SU-DHL-6 (cell line): ENCODE measurements around the gene UBR7.
"Not testable (repeated sequence)": the region's sequence is repeated elsewhere in the genome, so short reads cannot be mapped to it uniquely, and the experiment has no call there.

Source experiments
- H2AFZ ChIP-seq: fragments of 200-600 bp; sonication (generic); 2 replicates; pipeline ENCODE4 v1.6.1; 2014; ENCODE audit warnings: low read depth, mild to moderate bottlenecking, moderate library complexity, mixed read lengths, antibody characterized with exemption, low read length; ENCODE audit not compliant: severe bottlenecking
- H3F3A ChIP-seq: fragments of 200-600 bp; shearing (Covaris generic); 2 replicates; pipeline ENCODE4 v1.6.0; 2016; ENCODE audit warnings: antibody characterized with exemption, mild to moderate bottlenecking; ENCODE audit not compliant: insufficient read depth
- H3K27ac ChIP-seq: fragments of 200-600 bp; sonication (generic); 2 replicates; pipeline ENCODE4 v1.5.1; 2016; ENCODE audit warnings: low read depth, mild to moderate bottlenecking, low read length, moderate library complexity, mixed read lengths
- H3K27me3 ChIP-seq: fragments of 200-600 bp; sonication (generic), shearing (Covaris generic); 2 replicates; pipeline ENCODE4 v1.6.0; 2014; ENCODE audit warnings: mild to moderate bottlenecking, low read length
- H3K36me3 ChIP-seq: fragments of 200-600 bp; sonication (generic); 2 replicates; pipeline ENCODE4 v1.6.1; 2014; ENCODE audit warnings: mild to moderate bottlenecking, low read length, mixed read lengths
- H3K4me2 ChIP-seq: fragments of 300-600, 200-600 bp; shearing (Covaris generic), sonication (generic); 2 replicates; pipeline ENCODE4 v1.6.0; 2014; ENCODE audit warnings: low read length, low read depth, mild to moderate bottlenecking; ENCODE audit not compliant: poor library complexity, severe bottlenecking
- H3K4me3 ChIP-seq: fragments of 200-600 bp; sonication (generic); 2 replicates; pipeline ENCODE4 v1.5.1; 2014; ENCODE audit warnings: antibody characterized with exemption, low read length, mild to moderate bottlenecking, mixed read lengths; ENCODE audit not compliant: insufficient read depth, poor library complexity, severe bottlenecking
- H3K79me2 ChIP-seq: fragments of 200-600 bp; sonication (generic); 2 replicates; pipeline ENCODE4 v1.6.1; 2014; ENCODE audit warnings: mild to moderate bottlenecking, low read length, moderate library complexity; ENCODE audit not compliant: insufficient read depth
- H3K9ac ChIP-seq: fragments of 200-600 bp; sonication (generic); 2 replicates; pipeline ENCODE4 v1.7.0; 2014; ENCODE audit warnings: mild to moderate bottlenecking, low read length
- H3K9me2 ChIP-seq: fragments of 200-600 bp; sonication (generic); replicated peaks from 2 replicates; pipeline ENCODE4 v1.6.1; 2014; ENCODE audit warnings: low read length; ENCODE audit not compliant: insufficient read depth
- H3K9me3 ChIP-seq: fragments of 200-600 bp; sonication (generic); 2 replicates; pipeline ENCODE4 v1.6.1; 2014; ENCODE audit warnings: low read length, mixed read lengths; ENCODE audit not compliant: insufficient read depth
- H4K20me1 ChIP-seq: fragments of 200-600 bp; sonication (generic); 2 replicates; pipeline ENCODE4 v1.6.1; 2014; ENCODE audit warnings: low read depth, mild to moderate bottlenecking, antibody characterized with exemption, low read length, moderate library complexity, mixed read lengths
- CTCF ChIP-seq: fragments of 200-600 bp; sonication (generic); IDR thresholded peaks from one replicate; pipeline ENCODE4 v1.5.1; 2017; ENCODE audit warnings: antibody characterized with exemption, mild to moderate bottlenecking, low read length, moderate library complexity; ENCODE audit not compliant: insufficient read depth, poor library complexity, severe bottlenecking
- EZH2phosphoT487 ChIP-seq: fragments of 200-600 bp; sonication (generic), shearing (Covaris generic); conservative IDR thresholded peaks from 2 replicates; pipeline ENCODE4 v1.6.1; 2018; ENCODE audit warnings: mild to moderate bottlenecking, antibody characterized with exemption, low read length, moderate library complexity, mixed read lengths

UBR7 gene, protein sequence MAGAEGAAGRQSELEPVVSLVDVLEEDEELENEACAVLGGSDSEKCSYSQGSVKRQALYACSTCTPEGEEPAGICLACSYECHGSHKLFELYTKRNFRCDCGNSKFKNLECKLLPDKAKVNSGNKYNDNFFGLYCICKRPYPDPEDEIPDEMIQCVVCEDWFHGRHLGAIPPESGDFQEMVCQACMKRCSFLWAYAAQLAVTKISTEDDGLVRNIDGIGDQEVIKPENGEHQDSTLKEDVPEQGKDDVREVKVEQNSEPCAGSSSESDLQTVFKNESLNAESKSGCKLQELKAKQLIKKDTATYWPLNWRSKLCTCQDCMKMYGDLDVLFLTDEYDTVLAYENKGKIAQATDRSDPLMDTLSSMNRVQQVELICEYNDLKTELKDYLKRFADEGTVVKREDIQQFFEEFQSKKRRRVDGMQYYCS

GRCh38 chr14:93206793-93207467 is at the start of gene UBR7, which contains the start of gene GON7:
Gene UBR7, plus strand, starts transcription at chr14:93207256. Its CDS starts 36 bp downstream, at chr14:93207292.
Gene GON7, minus strand, starts transcription at chr14:93207065. Its CDS starts 28 bp downstream, at chr14:93207037.
- Histone ChIP-seq H3K9ac (peak within 1 kb of the TSS; percentile 92), H3K4me3 (peak within 1 kb of the TSS; percentile 98), H4K20me1 (peaks cover 23% of the 10 kb centered on the region; the same call in 1 of the 2 replicates), H3K9me3 (no peaks in the 10 kb centered on the region), H3K4me2 (peak within 1 kb of the TSS; percentile 85), H2AFZ (peak within 1 kb of the TSS; percentile 84), H3F3A (peaks cover 41% of the 10 kb centered on the region), H3K79me2 (peaks cover 80% of the 10 kb centered on the region), H3K36me3 (peaks cover 19% of the 10 kb centered on the region; the same call in 1 of the 2 replicates), H3K27me3 (no peaks in the 10 kb centered on the region), H3K9me2 (no peaks in the 10 kb centered on the region), H3K27ac (peak within 1 kb of the TSS; percentile 75)
- no peak for TF ChIP-seq EZH2phosphoT487

DNA sequence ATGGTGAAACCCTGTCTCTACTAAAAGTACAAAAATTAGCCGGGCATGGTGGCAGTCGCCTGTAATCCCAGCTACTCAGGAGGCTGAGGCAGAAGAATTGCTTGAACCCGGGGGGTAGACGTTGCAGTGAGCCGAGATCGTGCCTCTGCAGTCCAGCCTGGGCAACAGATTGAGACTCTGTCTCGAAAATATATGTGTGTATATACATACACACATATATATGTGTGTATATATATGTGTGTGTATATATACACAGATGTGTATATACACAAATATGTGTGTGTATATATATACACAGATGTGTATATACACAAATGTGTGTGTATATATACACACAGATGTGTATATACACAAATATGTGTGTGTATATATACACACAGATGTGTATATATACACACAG is 48.7 kb upstream of the UBR7 start:
- not testable (repeated sequence) for H2AFZ ChIP-seq, H3K27ac ChIP-seq, H3K9me3 ChIP-seq, H3K4me3 ChIP-seq, H3K9me2 ChIP-seq, H3K27me3 ChIP-seq, H3K79me2 ChIP-seq, H3K4me2 ChIP-seq, H3K36me3 ChIP-seq, H3F3A ChIP-seq, H3K9ac ChIP-seq, H4K20me1 ChIP-seq

- not testable (repeated sequence) for H3K4me2 ChIP-seq
These were observed 47.3 kb upstream of the UBR7 start for GRCh38 chr14:93159625-93160352.

DNA sequence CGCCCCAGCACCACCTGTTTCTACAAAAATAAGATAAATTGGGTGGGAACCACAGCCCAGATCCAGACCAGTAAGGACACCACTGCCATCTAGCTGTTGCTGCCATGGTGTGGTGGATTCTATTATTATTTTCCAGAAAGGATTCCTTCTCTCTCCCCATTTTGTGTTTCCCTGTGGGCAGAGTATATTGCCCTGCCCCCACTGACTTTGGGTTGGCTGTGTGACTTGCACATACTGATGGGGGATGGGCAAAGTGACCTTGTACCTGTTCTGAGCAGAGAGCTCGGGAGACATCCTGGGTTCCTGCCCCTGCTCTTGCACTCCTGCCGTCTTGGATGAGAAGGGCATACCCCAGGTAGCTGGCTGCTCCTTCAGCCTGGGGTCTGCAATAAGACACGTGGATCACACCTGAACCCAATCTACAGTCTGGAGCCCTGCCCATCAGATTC is 46.7 kb upstream of the UBR7 start:
- Histone ChIP-seq H3K9me3 (no peaks in the 10 kb centered on the region), H4K20me1 (no peaks in the 10 kb centered on the region), H3K27me3 (no peaks in the 10 kb centered on the region), H2AFZ (no peak overlapping the region), H3K9ac (no peak overlapping the region), H3K79me2 (no peaks in the 10 kb centered on the region), H3K27ac (no peak overlapping the region), H3K36me3 (no peaks in the 10 kb centered on the region), H3F3A (no peaks in the 10 kb centered on the region), H3K4me2 (no peak overlapping the region), H3K9me2 (no peaks in the 10 kb centered on the region), H3K4me3 (no peak overlapping the region)
- TF ChIP-seq EZH2phosphoT487 (no peak), CTCF (no peak)

More at GRCh38 chr14:93159625-93160352, 47.3 kb upstream of the UBR7 start:
- not testable (repeated sequence) for H3K9me2 ChIP-seq, H3K27me3 ChIP-seq, H3K9me3 ChIP-seq, H3F3A ChIP-seq, H2AFZ ChIP-seq, H3K79me2 ChIP-seq, H3K4me3 ChIP-seq, H3K9ac ChIP-seq, H3K27ac ChIP-seq, H4K20me1 ChIP-seq, H3K36me3 ChIP-seq
